Activated CD8-positive, alpha-beta memory T cell treated with anti-CD3 and anti-CD28 coated beads, Interleukin-2, amount 10 ng/mL, durations not matched to agents 7 days and 5 days (primary cell): ENCODE measurements around the gene ITPR3. TPM values are rescaled to one million over a fixed set of nuclear protein-coding genes. Genes with fewer than 3 reads are reported as not detected.

Experiments used
- ATAC-seq: fragments of 150-1000 bp; cut with Tn5 transposase; one replicate; pipeline ENCODE4 v1.10.0; 2021; ENCODE audit warnings: moderate library complexity
- CTCF ChIA-PET: fragments of 350-600 bp; sonication (Branson Sonifier 250); formaldehyde crosslinking; loops from one replicate; lab custom pipeline; 2021; ENCODE audit warnings: antibody characterized with exemption; lab: Charles Lee
- DNase-seq: peaks from one replicate; pipeline ENCODE4 v3.0.0-alpha.2; 2020
- H3K27ac Mint-ChIP-seq: one replicate; pipeline ENCODE4 v1.8.0; 2021; ENCODE audit warnings: mild to moderate bottlenecking, mixed read lengths
- H3K27me3 Mint-ChIP-seq: one replicate; pipeline ENCODE4 v1.8.0; 2021; ENCODE audit warnings: mixed read lengths
- H3K36me3 Mint-ChIP-seq: one replicate; pipeline ENCODE4 v1.8.0; 2021; ENCODE audit warnings: mild to moderate bottlenecking, mixed read lengths
- H3K4me1 Mint-ChIP-seq: one replicate; pipeline ENCODE4 v1.8.0; 2021; ENCODE audit warnings: mixed read lengths
- H3K4me3 Mint-ChIP-seq: one replicate; pipeline ENCODE4 v1.8.0; 2021; ENCODE audit warnings: mild to moderate bottlenecking, moderate library complexity, mixed read lengths
- H3K9me3 Mint-ChIP-seq: one replicate; pipeline ENCODE4 v1.8.0; 2022; ENCODE audit warnings: low read depth, mixed read lengths
- total RNA-seq, 2 experiments: library from RNA; stranded (reverse); gene quantifications; one replicate each; pipeline ENCODE4 v1.2.3, GENCODE V29; 2021

ITPR3 gene
- total RNA-seq, 2 experiments from 2014 or later: 44.9 to 71.3 TPM

GRCh38 chr6:33673851-33674250, 52.7 kb downstream of the ITPR3 start:
- H3K27ac Mint-ChIP-seq: no peak overlapping the region
- no peak for DNase-seq
- CTCF ChIA-PET: no interaction called here
- H3K9me3 Mint-ChIP-seq: no peaks in the 10 kb centered on the region
- H3K36me3 Mint-ChIP-seq: peaks cover 31% of the 10 kb centered on the region
- H3K4me3 Mint-ChIP-seq: no peak overlapping the region
- peaks cover under 1% of the 10 kb centered on the region for H3K4me1 Mint-ChIP-seq
- H3K27me3 Mint-ChIP-seq: no peaks in the 10 kb centered on the region
- ATAC-seq: no peak

DNA sequence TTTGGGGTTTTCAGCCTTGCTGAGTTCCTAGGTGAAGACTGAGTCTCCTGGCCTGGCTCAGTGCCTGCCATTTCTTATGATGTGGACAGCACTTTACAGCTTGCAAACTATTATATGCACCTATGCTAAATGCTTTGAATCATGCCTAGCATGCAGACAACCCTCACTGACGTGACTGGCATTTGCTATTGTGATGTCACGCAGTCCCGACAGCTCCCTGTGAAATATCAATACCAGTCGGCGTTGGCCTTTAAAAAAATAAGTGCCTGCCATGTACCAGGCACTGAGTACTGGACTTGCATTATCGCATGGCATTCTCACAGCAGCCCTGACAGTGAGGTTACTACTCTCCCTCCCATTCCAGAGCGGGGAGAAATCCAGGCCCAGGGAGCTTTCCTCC, 54.8 kb downstream of the ITPR3 start:
- H3K27me3 Mint-ChIP-seq: no peaks in the 10 kb centered on the region
- no peaks in the 10 kb centered on the region for H3K4me1 Mint-ChIP-seq
- H3K27ac Mint-ChIP-seq: no peak overlapping the region
- no peak overlapping the region for H3K4me3 Mint-ChIP-seq
- DNase-seq: no peak
- H3K9me3 Mint-ChIP-seq: no peaks in the 10 kb centered on the region
- H3K36me3 Mint-ChIP-seq: peaks cover 32% of the 10 kb centered on the region
- CTCF ChIA-PET: no interaction called here
- ATAC-seq: no peak

- ATAC-seq: no peak
- CTCF ChIA-PET: no interaction called here
- Mint-ChIP-seq H3K4me3 (no peak overlapping the region), H3K4me1 (no peaks in the 10 kb centered on the region), H3K27me3 (no peaks in the 10 kb centered on the region), H3K9me3 (no peaks in the 10 kb centered on the region), H3K27ac (no peak overlapping the region), H3K36me3 (peaks cover 34% of the 10 kb centered on the region)
- no peak for DNase-seq
Observed at GRCh38 chr6:33676416-33677142, 55.5 kb downstream of the ITPR3 start.

GRCh38 chr6:33677143-33677660, 56.1 kb downstream of the ITPR3 start:
- CTCF ChIA-PET: no interaction called here
- Mint-ChIP-seq H3K4me1 (peaks cover under 1% of the 10 kb centered on the region), H3K4me3 (no peak overlapping the region), H3K9me3 (no peaks in the 10 kb centered on the region), H3K27ac (no peak overlapping the region), H3K36me3 (peaks cover 34% of the 10 kb centered on the region), H3K27me3 (no peaks in the 10 kb centered on the region)
- DNase-seq (no peak), ATAC-seq (no peak)

GRCh38 chr6:33677689-33678088, 56.6 kb downstream of the ITPR3 start:
- DNase-seq: no peak
- H3K4me3 Mint-ChIP-seq: no peak overlapping the region
- H3K27me3 Mint-ChIP-seq: no peaks in the 10 kb centered on the region
- CTCF ChIA-PET: no interaction called here
- no peak overlapping the region for H3K27ac Mint-ChIP-seq
- H3K9me3 Mint-ChIP-seq: no peaks in the 10 kb centered on the region
- ATAC-seq: no peak
- peaks cover 36% of the 10 kb centered on the region for H3K36me3 Mint-ChIP-seq
- peaks cover 4% of the 10 kb centered on the region for H3K4me1 Mint-ChIP-seq

- DNase-seq (no peak), ATAC-seq (no peak)
- Mint-ChIP-seq H3K27ac (no peak overlapping the region), H3K9me3 (no peaks in the 10 kb centered on the region), H3K27me3 (no peaks in the 10 kb centered on the region), H3K4me3 (no peak overlapping the region), H3K36me3 (peaks cover 36% of the 10 kb centered on the region), H3K4me1 (peaks cover 11% of the 10 kb centered on the region)
- CTCF ChIA-PET: no interaction called here
Observed at GRCh38 chr6:33678233-33678931, 57.3 kb downstream of the ITPR3 start.

DNA sequence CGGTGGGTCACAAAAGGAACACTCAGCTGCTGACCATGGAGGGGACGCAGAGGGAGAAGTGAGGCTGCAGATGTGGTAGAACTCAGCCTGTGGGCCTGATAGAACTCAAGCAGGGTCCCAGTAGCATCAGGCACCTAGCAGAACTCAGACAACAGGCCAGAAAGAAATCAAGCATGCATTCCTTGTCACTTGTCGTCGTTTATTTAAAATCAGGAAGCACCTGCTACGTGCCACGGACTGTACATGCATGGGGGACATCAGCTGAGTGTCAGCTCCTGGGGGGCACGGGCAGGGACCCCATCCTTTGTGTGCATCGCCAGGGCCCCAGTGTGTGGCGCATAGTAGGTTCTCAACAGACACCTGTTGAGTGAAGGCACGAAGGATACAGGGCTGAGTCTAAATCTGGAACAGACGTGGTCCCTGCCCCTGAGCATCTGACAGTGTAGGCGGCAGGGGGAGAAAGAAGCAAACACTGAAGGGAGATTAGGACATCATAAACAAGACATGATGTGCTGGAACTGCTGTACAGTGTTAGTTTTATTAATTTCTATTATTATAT, 57.9 kb downstream of the ITPR3 start:
- H3K36me3 Mint-ChIP-seq: peaks cover 34% of the 10 kb centered on the region
- DNase-seq: no peak
- ATAC-seq: no peak
- H3K9me3 Mint-ChIP-seq: no peaks in the 10 kb centered on the region
- CTCF ChIA-PET: no interaction called here
- no peak overlapping the region for H3K27ac Mint-ChIP-seq
- H3K4me1 Mint-ChIP-seq: peaks cover 17% of the 10 kb centered on the region
- no peaks in the 10 kb centered on the region for H3K27me3 Mint-ChIP-seq
- H3K4me3 Mint-ChIP-seq: no peak overlapping the region

GRCh38 chr6:33679761-33680160, 58.6 kb downstream of the ITPR3 start:
- Mint-ChIP-seq H3K27ac (no peak overlapping the region), H3K4me1 (peaks cover 18% of the 10 kb centered on the region), H3K36me3 (peaks cover 32% of the 10 kb centered on the region), H3K9me3 (no peaks in the 10 kb centered on the region), H3K27me3 (no peaks in the 10 kb centered on the region), H3K4me3 (no peak overlapping the region)
- CTCF ChIA-PET: no interaction called here
- ATAC-seq (no peak), DNase-seq (no peak)

GRCh38 chr6:33682341-33682740, 61.2 kb downstream of the ITPR3 start:
- Mint-ChIP-seq H3K27me3 (no peaks in the 10 kb centered on the region), H3K27ac (peak overlapping the region; percentile 39), H3K9me3 (no peaks in the 10 kb centered on the region), H3K4me3 (no peak overlapping the region), H3K36me3 (peaks cover 42% of the 10 kb centered on the region), H3K4me1 (peaks cover 18% of the 10 kb centered on the region)
- no peak for DNase-seq
- no peak for ATAC-seq
- CTCF ChIA-PET: interaction anchor here (0.6 to 1.5 kb wide), 2 partner anchors 16 to 533 kb away, joined by 3 to 6 read pairs; no protein-coding TSS in a partner anchor

GRCh38 chr6:33683051-33683571, 62.0 kb downstream of the ITPR3 start:
- DNase-seq (peak; percentile 50), ATAC-seq (peak; percentile 52)
- Mint-ChIP-seq H3K4me3 (no peak overlapping the region), H3K27me3 (no peaks in the 10 kb centered on the region), H3K9me3 (no peaks in the 10 kb centered on the region), H3K4me1 (peaks cover 18% of the 10 kb centered on the region), H3K27ac (peak overlapping the region; percentile 69), H3K36me3 (peaks cover 38% of the 10 kb centered on the region)
- CTCF ChIA-PET: interaction anchor here (0.6 to 1.5 kb wide), 2 partner anchors 17 to 534 kb away, joined by 3 to 6 read pairs; no protein-coding TSS in a partner anchor

DNA sequence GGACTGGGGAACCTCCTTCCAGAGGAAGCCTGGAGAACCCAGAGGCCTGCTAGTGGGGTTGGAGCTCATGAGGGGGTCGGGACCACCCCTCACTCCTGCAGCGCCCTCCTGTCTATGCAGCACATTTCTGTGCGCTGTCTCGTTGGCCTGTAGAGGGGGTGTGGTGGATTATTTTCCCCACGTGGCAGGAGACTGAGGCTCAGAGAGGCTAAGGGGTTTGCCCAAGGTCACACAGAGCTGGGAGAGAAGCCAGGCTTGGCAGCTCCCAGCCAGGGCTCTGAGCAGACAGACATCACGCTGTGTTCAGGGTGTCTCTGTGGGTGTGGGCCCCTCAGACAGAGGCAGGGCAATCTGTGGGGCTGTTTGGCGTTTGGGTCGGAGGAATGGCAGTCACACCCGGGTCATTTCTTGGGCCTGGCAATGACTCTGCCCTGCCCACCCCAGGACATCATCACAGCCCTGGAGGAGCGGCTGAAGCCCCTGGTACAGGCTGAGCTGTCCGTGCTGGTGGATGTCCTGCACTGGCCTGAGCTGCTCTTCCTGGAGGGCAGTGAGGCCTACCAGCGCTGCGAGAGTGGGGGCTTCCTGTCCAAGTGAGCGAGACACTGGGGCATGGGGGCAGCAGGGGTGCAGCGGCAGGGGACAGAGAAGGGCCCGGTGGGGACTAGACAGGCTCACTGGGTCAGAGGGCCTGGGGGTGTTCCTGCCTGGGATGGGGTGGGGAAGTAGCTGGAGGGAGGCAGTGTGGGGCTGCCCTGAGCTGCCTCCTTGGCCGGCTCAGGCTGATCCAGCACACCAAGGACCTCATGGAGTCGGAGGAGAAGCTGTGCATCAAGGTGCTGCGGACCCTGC, 62.7 kb downstream of the ITPR3 start:
- Mint-ChIP-seq H3K36me3 (peaks cover 35% of the 10 kb centered on the region), H3K4me1 (peaks cover 18% of the 10 kb centered on the region), H3K4me3 (no peak overlapping the region), H3K9me3 (no peaks in the 10 kb centered on the region), H3K27me3 (no peaks in the 10 kb centered on the region), H3K27ac (peak overlapping the region; percentile 69)
- ATAC-seq: no peak
- CTCF ChIA-PET: interaction anchor here (1.2 to 1.5 kb wide), 2 partner anchors 18 to 86 kb away, joined by 3 read pairs; no protein-coding TSS in a partner anchor
- DNase-seq: no peak

DNA sequence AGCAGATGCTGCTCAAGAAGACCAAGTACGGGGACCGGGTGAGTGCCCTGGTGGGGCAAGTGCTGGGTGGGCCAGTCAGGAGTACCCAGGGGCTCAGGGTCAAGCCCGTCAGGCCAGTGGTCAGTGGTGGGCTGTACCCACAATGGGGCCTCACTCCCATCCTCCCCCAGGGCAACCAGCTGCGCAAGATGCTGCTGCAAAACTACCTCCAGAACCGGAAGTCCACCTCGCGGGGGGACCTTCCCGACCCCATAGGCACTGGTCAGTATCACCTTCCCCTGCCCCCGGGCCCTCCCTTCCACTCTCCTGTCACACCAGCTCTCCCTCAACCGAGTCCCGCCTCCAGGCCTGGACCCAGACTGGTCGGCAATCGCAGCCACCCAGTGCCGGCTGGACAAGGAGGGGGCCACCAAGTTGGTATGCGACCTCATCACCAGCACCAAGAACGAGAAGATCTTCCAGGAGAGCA, 63.3 kb downstream of the ITPR3 start:
- Mint-ChIP-seq H3K4me3 (no peak overlapping the region), H3K27me3 (no peaks in the 10 kb centered on the region), H3K9me3 (no peaks in the 10 kb centered on the region), H3K27ac (peak overlapping the region; percentile 50), H3K36me3 (peaks cover 33% of the 10 kb centered on the region), H3K4me1 (peaks cover 18% of the 10 kb centered on the region)
- ATAC-seq (no peak), DNase-seq (no peak)
- CTCF ChIA-PET: interaction anchor here (1.2 kb wide), 1 partner anchor 86 kb away, joined by 3 read pairs; no protein-coding TSS in a partner anchor
